Stomach (tissue), 4 donors: Measurements from ENCODE around the gene NTM.

Experiments
- POLR2A ChIP-seq, 4 donors: fragments of 450-650 bp; IDR thresholded peaks; one replicate each; pipeline ENCODE4 v1.6.1; 2016; ENCODE audit warnings: antibody characterized with exemption in 4 of 4, control low read depth in 2 of 4, mild to moderate bottlenecking in 1 of 4, moderate library complexity in 1 of 4
- TF ChIP-seq, protein P1 (sequence below), 7 experiments: fragments of 450-650 bp in 4 of 7; fragments of 200-600 bp in 3 of 7; sonication (generic) in 3 of 7; IDR thresholded peaks; one replicate each; pipeline ENCODE4 v1.5.1; 2016 to 2019; ENCODE audit warnings: antibody characterized with exemption in 7 of 7, control low read depth in 2 of 7, mild to moderate bottlenecking in 1 of 7

DNA sequence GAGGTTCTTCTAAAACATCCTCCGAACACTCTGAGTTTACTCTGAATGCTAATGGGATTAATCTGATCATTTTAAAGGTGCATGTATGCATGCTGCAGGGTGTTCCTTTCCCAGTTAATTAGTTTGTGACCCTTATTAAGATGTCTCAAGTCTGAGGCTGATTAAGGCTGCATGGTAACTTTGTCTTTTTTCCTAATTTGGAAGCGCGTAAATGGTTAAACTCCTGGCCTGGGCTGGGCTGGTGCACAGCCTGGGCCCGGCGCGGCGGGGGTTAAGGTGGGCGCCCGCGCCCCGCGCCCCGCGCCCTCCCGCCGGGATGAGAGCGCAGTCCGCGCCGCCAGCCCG is 539.7 kb downstream of the NTM start:
- TF ChIP-seq, protein P1, sequence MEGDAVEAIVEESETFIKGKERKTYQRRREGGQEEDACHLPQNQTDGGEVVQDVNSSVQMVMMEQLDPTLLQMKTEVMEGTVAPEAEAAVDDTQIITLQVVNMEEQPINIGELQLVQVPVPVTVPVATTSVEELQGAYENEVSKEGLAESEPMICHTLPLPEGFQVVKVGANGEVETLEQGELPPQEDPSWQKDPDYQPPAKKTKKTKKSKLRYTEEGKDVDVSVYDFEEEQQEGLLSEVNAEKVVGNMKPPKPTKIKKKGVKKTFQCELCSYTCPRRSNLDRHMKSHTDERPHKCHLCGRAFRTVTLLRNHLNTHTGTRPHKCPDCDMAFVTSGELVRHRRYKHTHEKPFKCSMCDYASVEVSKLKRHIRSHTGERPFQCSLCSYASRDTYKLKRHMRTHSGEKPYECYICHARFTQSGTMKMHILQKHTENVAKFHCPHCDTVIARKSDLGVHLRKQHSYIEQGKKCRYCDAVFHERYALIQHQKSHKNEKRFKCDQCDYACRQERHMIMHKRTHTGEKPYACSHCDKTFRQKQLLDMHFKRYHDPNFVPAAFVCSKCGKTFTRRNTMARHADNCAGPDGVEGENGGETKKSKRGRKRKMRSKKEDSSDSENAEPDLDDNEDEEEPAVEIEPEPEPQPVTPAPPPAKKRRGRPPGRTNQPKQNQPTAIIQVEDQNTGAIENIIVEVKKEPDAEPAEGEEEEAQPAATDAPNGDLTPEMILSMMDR (IDR thresholded peaks at IDR 0.05) = no peak
- TF ChIP-seq POLR2A (IDR thresholded peaks at IDR 0.05) = no peak
